ENCODE data around the gene LPP. TPM values are rescaled to one million over a fixed set of nuclear protein-coding genes. Genes with fewer than 3 reads are reported as not detected.

The LPP gene
- total and polyA plus RNA-seq, 9 of the 15 experiments (the other 6 are each of a cell fraction or from before 2014, with no cell fraction given), result 0.07 to 0.18 TPM; not detected in 7

- TF ChIP-seq TAF15 (IDR thresholded peaks at IDR 0.05; ENCODE audit: low read depth, low read length), result no peak
- TF ChIP-seq BDP1 (IDR thresholded peaks at IDR 0.05; ENCODE audit: insufficient read depth, insufficient read length), result no peak
- no peak for TF ChIP-seq TFE3 (CRISPR knock-in tag; IDR thresholded peaks at IDR 0.05)
- TF ChIP-seq EGR1 (conservative IDR thresholded peaks at IDR 0.05), result no peak
- no peak for TF ChIP-seq SRSF1 (IDR thresholded peaks at IDR 0.05; ENCODE audit: low read depth, low read length)
- no peak for TF ChIP-seq POLR2G (IDR thresholded peaks at IDR 0.05; ENCODE audit: low read depth, low read length)
- no peak for TF ChIP-seq ZNF324 (CRISPR knock-in tag; IDR thresholded peaks at IDR 0.05)
- no peak for TF ChIP-seq ZSCAN29 (IDR thresholded peaks at IDR 0.05)
- no peak for TF ChIP-seq TAF1 (IDR thresholded peaks at IDR 0.05; ENCODE audit: control insufficient read depth, extremely low read depth, insufficient read depth, low read length, severe bottlenecking)
- no peak for TF ChIP-seq C11orf30 (IDR thresholded peaks at IDR 0.05; ENCODE audit: low read depth)
Observed at GRCh38 chr3:188633206-188633605, 479.2 kb downstream of the LPP start (continued).

- no peak for TF ChIP-seq ZMIZ1 (IDR thresholded peaks at IDR 0.05; ENCODE audit: low read depth in 2 of 2, low read length in 2 of 2)
- no peak for TF ChIP-seq NELFE (IDR thresholded peaks at IDR 0.05; ENCODE audit: insufficient read depth, insufficient read length)
- TF ChIP-seq CREBBP (IDR thresholded peaks at IDR 0.05; ENCODE audit: low read depth, low read length), result no peak
- TF ChIP-seq HOXB6 (CRISPR knock-in tag; IDR thresholded peaks at IDR 0.05; ENCODE audit: borderline replicate concordance), result no peak
- no peak for TF ChIP-seq ZBTB17 (CRISPR knock-in tag; IDR thresholded peaks at IDR 0.05)
- TF ChIP-seq GTF2F1 (IDR thresholded peaks at IDR 0.05; ENCODE audit: low read depth, low read length), result no peak
- Histone ChIP-seq H2AFZ (ENCODE audit: low read depth, low read length) (no peak overlapping the region), H3K4me1 (replicated peaks in 1 of 2; ENCODE audit: control insufficient read depth in 2 of 2, insufficient read depth in 2 of 2, low read length in 2 of 2) (no peaks in the 10 kb centered on the region), H3K27ac (ENCODE audit: extremely low read depth, low read depth, low read length) (no peak overlapping the region), H3K27me3 (ENCODE audit: control insufficient read depth in 2 of 2, insufficient read depth in 2 of 2, low read length in 2 of 2) (no peaks in the 10 kb centered on the region), H3K9me3 (replicated peaks; ENCODE audit: control insufficient read depth, insufficient read depth, low read depth, low read length) (no peaks in the 10 kb centered on the region), H3K36me3 (ENCODE audit: control insufficient read depth, insufficient read depth, low read length) (no peaks in the 10 kb centered on the region), H3K9ac (ENCODE audit: insufficient read depth in 1 of 2, low read depth in 2 of 2, low read length in 2 of 2) (no peak overlapping the region), H4K20me1 (replicated peaks; ENCODE audit: control insufficient read depth, insufficient read depth, low read length) (no peaks in the 10 kb centered on the region), H3K4me2 (ENCODE audit: insufficient read depth, low read length) (no peak overlapping the region), H3K79me2 (ENCODE audit: control insufficient read depth, insufficient read depth, low read length) (no peaks in the 10 kb centered on the region), H3K9me1 (ENCODE audit: control insufficient read depth, insufficient read depth, low read length) (no peaks in the 10 kb centered on the region), H3K4me3 (no peak overlapping the region)
- CTCF ChIA-PET (ENCODE audit: low intra/inter-chr PET ratio), result no interaction called here
- no TSS peak for BruUV-seq (replicated peaks)
- in situ Hi-C loops (cut with MboI) (no loop called here), intact Hi-C loops (cut with micrococcal nuclease) (no loop called here)
- POLR2A ChIA-PET, result no interaction called here
- DNase-seq (ENCODE audit: extremely low read depth in 1 of 4, low spot score in 3 of 4) (no peak), FAIRE-seq (no peak), ATAC-seq (no peak)
- WGBS (ENCODE audit: insufficient coverage, low coverage, missing lambda C conversion rate), result 0% methylated on average over 8 of the region's 8 CpGs
Observed at GRCh38 chr3:188634285-188634684, 480.3 kb downstream of the LPP start.

Measured in K562 (cell line).